AG04449 (cell line): Measurements from ENCODE around the gene ZNF160.

Source experiments
- CTCF ChIA-PET: fragments of 350-600 bp; formaldehyde crosslinking; extraction: SDS; loops from one replicate; lab custom pipeline; 2021; ENCODE audit warnings: antibody characterized with exemption; lab: Yijun Ruan, JAX
- POLR2A ChIA-PET: fragments of 400-600, 350-600 bp; formaldehyde crosslinking; extraction: SDS; loops from one replicate; lab custom pipeline; 2020; ENCODE audit warnings: antibody characterized with exemption, inconsistent platforms; lab: Yijun Ruan, JAX
- DNase-seq: peaks from one replicate; pipeline ENCODE4 v3.0.0-alpha.2; 2010; ENCODE audit warnings: low read depth, low spot score
- H3K4me3 ChIP-seq: 2 replicates; pipeline ENCODE4 v1.5.1; 2011; ENCODE audit warnings: low read depth, mild to moderate bottlenecking, control low read depth, low read length
- TF ChIP-seq, protein P1 (sequence below): IDR thresholded peaks from one replicate; pipeline ENCODE4 v1.5.1; 2011; ENCODE audit warnings: mild to moderate bottlenecking, moderate library complexity, low read length, control low read depth, inconsistent platforms; ENCODE audit not compliant: insufficient read depth; ENCODE audit errors: missing control alignments

ZNF160 gene

DNA sequence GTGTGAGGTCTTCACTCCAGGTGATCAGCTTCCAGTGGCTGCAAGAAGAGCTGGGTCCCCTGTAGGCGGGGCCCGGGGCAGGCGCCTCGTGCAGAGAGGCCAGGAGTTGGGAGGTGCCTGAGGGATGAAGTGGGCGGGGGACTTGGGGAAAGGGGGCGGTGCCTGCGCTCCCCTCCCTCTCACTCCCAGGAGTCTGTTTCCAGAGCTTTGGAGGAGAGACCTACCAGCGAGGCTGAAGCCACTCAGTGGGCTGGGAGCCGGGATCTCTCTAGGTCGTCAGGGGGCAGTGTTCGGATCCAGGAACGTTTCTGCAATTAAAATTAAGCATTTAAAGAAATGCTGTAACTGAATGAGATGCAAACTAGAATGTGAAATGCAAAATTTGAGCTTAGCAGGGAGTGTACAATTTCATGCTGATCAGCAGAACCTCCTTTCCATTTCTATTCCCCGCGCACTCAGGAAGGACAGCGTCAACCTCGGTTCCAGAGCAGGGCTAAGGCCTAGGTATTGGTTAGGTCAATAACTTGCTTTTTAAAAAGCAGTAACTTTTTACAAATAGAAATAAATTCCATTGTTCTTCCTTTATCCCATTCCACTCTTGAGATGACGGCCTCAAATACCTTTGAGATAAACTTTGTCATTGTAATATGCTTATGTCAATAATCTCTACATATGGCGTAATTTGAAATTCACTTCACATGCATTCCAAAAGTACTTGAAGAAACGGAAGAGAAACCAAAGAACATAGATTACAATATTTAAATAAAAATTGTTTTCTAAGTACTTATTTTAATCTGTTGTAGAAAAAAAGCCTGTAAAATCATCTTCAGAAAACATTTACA lies 11.6 kb downstream of the ZNF160 start:
- CTCF ChIA-PET = interaction anchor here (2.5 kb wide), 1 partner anchor 10 kb away, joined by 6 read pairs; no protein-coding TSS in a partner anchor
- H3K4me3 ChIP-seq = no peak overlapping the region
- DNase-seq = no peak
- TF ChIP-seq, protein P1, sequence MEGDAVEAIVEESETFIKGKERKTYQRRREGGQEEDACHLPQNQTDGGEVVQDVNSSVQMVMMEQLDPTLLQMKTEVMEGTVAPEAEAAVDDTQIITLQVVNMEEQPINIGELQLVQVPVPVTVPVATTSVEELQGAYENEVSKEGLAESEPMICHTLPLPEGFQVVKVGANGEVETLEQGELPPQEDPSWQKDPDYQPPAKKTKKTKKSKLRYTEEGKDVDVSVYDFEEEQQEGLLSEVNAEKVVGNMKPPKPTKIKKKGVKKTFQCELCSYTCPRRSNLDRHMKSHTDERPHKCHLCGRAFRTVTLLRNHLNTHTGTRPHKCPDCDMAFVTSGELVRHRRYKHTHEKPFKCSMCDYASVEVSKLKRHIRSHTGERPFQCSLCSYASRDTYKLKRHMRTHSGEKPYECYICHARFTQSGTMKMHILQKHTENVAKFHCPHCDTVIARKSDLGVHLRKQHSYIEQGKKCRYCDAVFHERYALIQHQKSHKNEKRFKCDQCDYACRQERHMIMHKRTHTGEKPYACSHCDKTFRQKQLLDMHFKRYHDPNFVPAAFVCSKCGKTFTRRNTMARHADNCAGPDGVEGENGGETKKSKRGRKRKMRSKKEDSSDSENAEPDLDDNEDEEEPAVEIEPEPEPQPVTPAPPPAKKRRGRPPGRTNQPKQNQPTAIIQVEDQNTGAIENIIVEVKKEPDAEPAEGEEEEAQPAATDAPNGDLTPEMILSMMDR = no peak
- POLR2A ChIA-PET = no interaction called here

DNA sequence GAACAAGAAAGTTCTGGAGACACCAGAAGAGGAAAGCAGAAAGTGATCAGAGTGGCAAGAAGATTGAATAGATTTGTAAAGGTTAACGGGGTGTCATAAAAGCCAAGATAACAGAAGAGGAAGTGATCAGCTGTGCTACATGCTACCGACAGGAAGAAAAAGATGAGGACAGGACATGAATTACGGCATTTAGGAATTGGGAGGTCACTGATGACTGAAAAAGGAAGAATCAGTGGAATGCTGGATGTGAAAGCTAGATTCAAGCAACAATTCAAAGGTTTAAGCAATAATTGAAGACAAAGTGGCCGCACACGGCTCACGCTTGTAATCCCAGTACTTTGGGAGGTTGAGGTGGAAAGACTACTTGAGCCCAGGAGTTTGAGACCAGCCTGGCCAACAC lies 15.1 kb downstream of the ZNF160 start:
- DNase-seq = no peak
- H3K4me3 ChIP-seq = no peak overlapping the region
- ChIA-PET CTCF (no interaction called here), POLR2A (no interaction called here)
- TF ChIP-seq, protein P1 = no peak

DNA sequence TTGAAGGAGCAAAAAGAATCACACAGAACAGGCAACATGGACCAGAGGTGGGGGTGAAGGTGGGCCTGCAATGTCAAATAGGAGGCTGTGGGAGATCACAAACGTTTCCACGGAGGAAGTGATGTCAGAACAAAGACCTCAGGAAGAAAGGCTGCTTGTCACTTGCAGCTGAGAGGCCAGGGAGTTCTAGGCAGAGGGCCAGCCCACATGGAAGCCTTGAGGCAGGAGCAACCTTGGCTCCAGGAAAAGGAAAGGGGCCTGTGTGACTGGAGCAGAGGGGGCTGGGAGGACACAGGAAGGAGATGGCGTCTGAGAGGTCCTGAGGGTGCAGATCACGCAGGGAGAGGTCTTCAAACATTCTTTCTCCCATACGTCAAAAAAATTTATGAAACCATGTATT lies 16.3 kb downstream of the ZNF160 start:
- CTCF ChIA-PET = no interaction called here

DNA sequence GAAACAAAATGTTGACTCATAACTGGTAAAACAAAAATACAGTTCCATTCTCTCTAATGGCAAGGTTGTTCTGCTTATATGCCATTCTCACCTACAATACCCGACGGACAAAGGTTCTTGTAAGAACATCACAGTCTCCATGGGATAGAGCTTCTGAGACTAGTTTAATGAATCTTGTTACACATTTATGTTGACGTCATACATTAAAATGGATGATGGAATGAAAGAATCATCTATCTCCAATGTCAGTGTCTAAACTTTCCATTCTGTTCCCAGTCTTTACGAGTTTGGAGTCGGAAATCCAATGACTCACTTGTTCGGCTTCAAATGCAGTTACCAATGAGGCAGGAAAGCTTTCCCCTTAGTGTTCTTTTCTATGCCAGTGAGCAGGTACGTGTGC lies 17.7 kb downstream of the ZNF160 start:
- CTCF ChIA-PET = no interaction called here
- POLR2A ChIA-PET = no interaction called here
- no peak for DNase-seq
- no peak overlapping the region for H3K4me3 ChIP-seq
- TF ChIP-seq, protein P1 = no peak

More for the DNA sequence above, 16.3 kb downstream of the ZNF160 start:
- TF ChIP-seq, protein P1 = no peak
- POLR2A ChIA-PET = no interaction called here
- no peak overlapping the region for H3K4me3 ChIP-seq
- no peak for DNase-seq

DNA sequence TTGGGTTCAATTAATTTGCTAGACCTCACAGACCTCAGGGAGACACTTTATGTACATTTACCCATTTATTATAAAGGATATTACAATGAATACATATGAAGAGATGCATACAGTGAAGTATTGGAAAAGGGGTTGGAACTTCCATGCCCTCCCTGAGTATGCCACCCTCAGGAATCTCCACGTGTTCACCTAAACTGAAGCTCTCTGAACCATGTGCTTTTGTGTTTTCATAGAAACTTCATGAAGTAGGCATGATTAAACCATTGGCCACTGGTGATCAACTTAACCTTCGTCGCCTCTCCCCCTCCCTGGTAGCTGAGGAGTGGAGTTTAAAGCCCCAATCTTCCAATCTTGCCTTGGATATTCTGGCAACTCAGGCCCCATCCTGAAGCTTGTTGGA lies 20.3 kb downstream of the ZNF160 start:
- CTCF ChIA-PET = no interaction called here

DNA sequence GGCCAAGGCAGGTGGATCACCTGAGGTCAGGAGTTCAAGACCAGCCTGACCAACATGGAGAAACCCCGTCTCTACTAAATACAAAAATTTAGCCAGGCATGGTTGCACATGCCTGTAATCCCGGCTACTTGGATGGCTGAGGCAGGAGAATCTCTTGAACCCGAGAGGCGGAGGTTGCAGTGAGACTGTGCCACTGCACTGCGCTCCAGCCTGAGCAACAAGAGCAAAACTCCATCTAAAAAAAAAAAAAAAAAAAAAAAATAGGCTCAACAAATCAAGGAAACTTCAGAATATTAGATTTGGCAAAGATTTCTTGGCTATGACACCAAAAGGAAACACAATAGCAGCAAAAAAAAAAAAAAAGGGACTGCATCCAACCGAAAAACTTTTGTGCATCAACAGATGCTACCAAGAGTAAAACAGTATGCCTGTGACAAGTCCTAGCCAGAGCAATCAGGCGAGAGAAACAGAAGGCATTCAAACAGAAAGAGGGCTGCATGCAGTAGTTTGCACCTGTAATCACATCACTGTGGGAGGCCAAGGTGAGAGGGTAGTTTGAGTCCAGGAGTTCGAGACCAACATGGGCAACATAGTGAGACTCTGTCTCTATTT lies 23.8 kb downstream of the ZNF160 start:
- no peak overlapping the region for H3K4me3 ChIP-seq

More for the DNA sequence above, 20.3 kb downstream of the ZNF160 start:
- no peak overlapping the region for H3K4me3 ChIP-seq
- POLR2A ChIA-PET = no interaction called here
- DNase-seq = no peak
- TF ChIP-seq, protein P1 = no peak

More for the DNA sequence above, 23.8 kb downstream of the ZNF160 start:
- TF ChIP-seq, protein P1 = no peak
- ChIA-PET CTCF (no interaction called here), POLR2A (no interaction called here)
- DNase-seq = no peak
